Tibial nerve (tissue), 3 donors: ENCODE data around the gene APH1B.

Experiments
- CTCF ChIP-seq, 5 experiments: fragments of 200-600 bp in 3 of 5; fragments of 450-650 bp in 2 of 5; sonication (generic) in 3 of 5; IDR thresholded peaks; one replicate each; pipeline ENCODE4 v1.5.1; 2016 to 2019; ENCODE audit warnings: antibody characterized with exemption in 5 of 5, mild to moderate bottlenecking in 3 of 5, moderate library complexity in 2 of 5
- POLR2A ChIP-seq, 2 donors: fragments of 450-650 bp; IDR thresholded peaks; one replicate each; pipeline ENCODE4 v1.6.1; 2017; ENCODE audit warnings: antibody characterized with exemption in 2 of 2, mild to moderate bottlenecking in 2 of 2, moderate library complexity in 2 of 2

GRCh38 chr15:63296195-63296594 is 18.8 kb downstream of the APH1B start:
- TF ChIP-seq POLR2A (IDR thresholded peaks at IDR 0.05) = no peak
- no peak for TF ChIP-seq CTCF (IDR thresholded peaks at IDR 0.05)
